ENCODE measurements around the gene CMTM1. TPM values are rescaled to one million over a fixed set of nuclear protein-coding genes. Genes with fewer than 3 reads are reported as not detected.

The CMTM1 gene
- total RNA-seq, 1 donor from 2014 or later: 8.4 TPM

- Mint-ChIP-seq H3K4me1 (ENCODE audit: unreplicated experiment) (peaks cover 15% of the 10 kb centered on the region), H3K27me3 (no peaks in the 10 kb centered on the region), H3K36me3 (peaks cover 17% of the 10 kb centered on the region), H3K4me3 (no peak overlapping the region), H3K9me3 (no peaks in the 10 kb centered on the region), H3K27ac (no peak overlapping the region)
- DNase-seq (ENCODE audit: extremely low spot score, unreplicated experiment): no peak
- no peak for TF ChIP-seq CTCF (conservative IDR thresholded peaks at IDR 0.05)
Measured at GRCh38 chr16:66542396-66542795, 23.8 kb upstream of the CMTM1 start.

GRCh38 chr16:66543541-66543940 lies 22.7 kb upstream of the CMTM1 start:
- H3K4me3 Mint-ChIP-seq: no peak overlapping the region
- H3K36me3 Mint-ChIP-seq: peaks cover 12% of the 10 kb centered on the region
- peak overlapping the region; percentile 36 for H3K27ac Mint-ChIP-seq
- no peaks in the 10 kb centered on the region for H3K9me3 Mint-ChIP-seq
- DNase-seq (ENCODE audit: extremely low spot score, unreplicated experiment): no peak
- peaks cover 22% of the 10 kb centered on the region for H3K4me1 Mint-ChIP-seq (ENCODE audit: unreplicated experiment)
- no peak for TF ChIP-seq CTCF (conservative IDR thresholded peaks at IDR 0.05)
- H3K27me3 Mint-ChIP-seq: no peaks in the 10 kb centered on the region

- H3K27ac Mint-ChIP-seq: peak overlapping the region; percentile 36
- peaks cover 12% of the 10 kb centered on the region for H3K36me3 Mint-ChIP-seq
- peaks cover 28% of the 10 kb centered on the region for H3K4me1 Mint-ChIP-seq (ENCODE audit: unreplicated experiment)
- no peak for TF ChIP-seq CTCF (conservative IDR thresholded peaks at IDR 0.05)
- no peaks in the 10 kb centered on the region for H3K9me3 Mint-ChIP-seq
- H3K4me3 Mint-ChIP-seq: no peak overlapping the region
- no peaks in the 10 kb centered on the region for H3K27me3 Mint-ChIP-seq
- no peak for DNase-seq (ENCODE audit: extremely low spot score, unreplicated experiment)
Measured at GRCh38 chr16:66544016-66544757, 22.1 kb upstream of the CMTM1 start.

- Mint-ChIP-seq H3K27me3 (no peaks in the 10 kb centered on the region), H3K9me3 (peaks cover 2% of the 10 kb centered on the region), H3K36me3 (peaks cover 8% of the 10 kb centered on the region), H3K4me1 (ENCODE audit: unreplicated experiment) (peaks cover 36% of the 10 kb centered on the region), H3K4me3 (peak overlapping the region; percentile 84), H3K27ac (peak overlapping the region; percentile 24)
- no peak for DNase-seq (ENCODE audit: extremely low spot score, unreplicated experiment)
- TF ChIP-seq CTCF (conservative IDR thresholded peaks at IDR 0.05): no peak
Measured at GRCh38 chr16:66547101-66547989, 18.9 kb upstream of the CMTM1 start.

- DNase-seq (ENCODE audit: extremely low spot score, unreplicated experiment): no peak
- peak overlapping the region; percentile 84 for H3K4me3 Mint-ChIP-seq
- H3K4me1 Mint-ChIP-seq (ENCODE audit: unreplicated experiment): peaks cover 40% of the 10 kb centered on the region
- peaks cover 4% of the 10 kb centered on the region for H3K9me3 Mint-ChIP-seq
- peak overlapping the region; percentile 24 for H3K27ac Mint-ChIP-seq
- no peaks in the 10 kb centered on the region for H3K27me3 Mint-ChIP-seq
- no peak for TF ChIP-seq CTCF (conservative IDR thresholded peaks at IDR 0.05)
- peaks cover 11% of the 10 kb centered on the region for H3K36me3 Mint-ChIP-seq
Measured at GRCh38 chr16:66548068-66548467, 18.2 kb upstream of the CMTM1 start.
